Fibroblast of lung (primary cell): ENCODE data around the gene CFHR5. TPM values are rescaled to one million over a fixed set of nuclear protein-coding genes. Genes with fewer than 3 reads are reported as not detected.

ENCODE experiments used
- DNase-seq, 2 donors: peaks; one replicate each; pipeline versions ENCODE4 v3.0.0 to v3.0.0-alpha.2; 2010; ENCODE audit warnings: low read depth in 2 of 2
- H2AFZ ChIP-seq: 2 replicates; pipeline ENCODE4 v1.5.1; 2012; ENCODE audit warnings: low read length, control low read depth, inconsistent platforms
- H3K27ac ChIP-seq: 2 replicates; pipeline ENCODE4 v1.5.1; 2011; ENCODE audit warnings: low read length, control low read depth; ENCODE audit not compliant: insufficient read depth
- H3K27me3 ChIP-seq: 2 replicates; pipeline ENCODE4 v1.5.1; 2011; ENCODE audit warnings: mild to moderate bottlenecking, low read length; ENCODE audit not compliant: control insufficient read depth, insufficient read depth
- H3K36me3 ChIP-seq: 2 replicates; pipeline ENCODE4 v1.5.1; 2011; ENCODE audit warnings: low read length; ENCODE audit not compliant: control insufficient read depth, insufficient read depth
- H3K4me1 ChIP-seq: 2 replicates; pipeline ENCODE4 v1.5.1; 2011; ENCODE audit warnings: low read length; ENCODE audit not compliant: control insufficient read depth, insufficient read depth; ENCODE audit errors: extremely low read depth
- H3K4me2 ChIP-seq: 2 replicates; pipeline ENCODE4 v1.5.1; 2011; ENCODE audit warnings: low read length, control low read depth; ENCODE audit not compliant: insufficient read depth; ENCODE audit errors: extremely low read depth
- H3K4me3 ChIP-seq, 4 experiments: fragments of 200-600 bp in 1 of 4; sonication (generic) in 1 of 4; replicated peaks in 1 of 4; 2 replicates each; pipeline ENCODE4 v1.5.1; 2011 to 2016; ENCODE audit warnings: low read length in 4 of 4, low read depth in 3 of 4, mild to moderate bottlenecking in 3 of 4, control low read depth in 2 of 4, inconsistent platforms in 1 of 4, mixed read lengths in 1 of 4; ENCODE audit not compliant: insufficient read depth in 1 of 4; ENCODE audit errors: control extremely low read depth in 1 of 4
- H3K79me2 ChIP-seq: 2 replicates; pipeline ENCODE4 v1.5.1; 2012; ENCODE audit warnings: mild to moderate bottlenecking, low read length, inconsistent platforms; ENCODE audit not compliant: control insufficient read depth, insufficient read depth
- H3K9ac ChIP-seq: 2 replicates; pipeline ENCODE4 v1.5.1; 2011; ENCODE audit warnings: mild to moderate bottlenecking, low read length, control low read depth; ENCODE audit not compliant: insufficient read depth
- H3K9me3 ChIP-seq: 2 replicates; pipeline ENCODE4 v1.5.1; 2012; ENCODE audit warnings: low read depth, low read length; ENCODE audit not compliant: control insufficient read depth, insufficient read depth
- H4K20me1 ChIP-seq: 2 replicates; pipeline ENCODE4 v1.5.1; 2011; ENCODE audit warnings: low read length; ENCODE audit not compliant: control insufficient read depth, insufficient read depth; ENCODE audit errors: extremely low read depth
- EZH2 ChIP-seq: IDR thresholded peaks from 2 replicates; pipeline ENCODE4 v1.5.1; 2012; ENCODE audit warnings: low read length, control low read depth, mild to moderate bottlenecking; ENCODE audit errors: missing control alignments
- polyA plus RNA-seq, 2 donors: library from polyadenylated mRNA; depleted of rRNA in 1 of 2; stranded (reverse) in 1 of 2; unstranded in 1 of 2; fragments of >200 nt; gene quantifications; 2 replicates each; pipeline ENCODE4 v1.2.1, GENCODE V29; 2011 to 2012; ENCODE audit warnings: missing spikeins in 1 of 2
- total RNA-seq: library from RNA; depleted of rRNA; stranded (reverse); fragments of >200 nt; gene quantifications from 2 replicates; pipeline ENCODE4 v1.2.1, GENCODE V29; 2014
- TF ChIP-seq, protein P1 (sequence below), 2 donors: IDR thresholded peaks in 1 of 2; conservative IDR thresholded peaks in 1 of 2; 1 replicate in 1 of 2; 2 replicates in 1 of 2; pipeline ENCODE4 v1.5.1; 2011 to 2012; ENCODE audit warnings: low read length in 2 of 2, control low read depth in 1 of 2, inconsistent platforms in 1 of 2, low read depth in 1 of 2, mild to moderate bottlenecking in 1 of 2

The CFHR5 gene
- total and polyA plus RNA-seq, 2 donors (not counting 1 experiment from before 2014, with no cell fraction given) = not detected

DNA sequence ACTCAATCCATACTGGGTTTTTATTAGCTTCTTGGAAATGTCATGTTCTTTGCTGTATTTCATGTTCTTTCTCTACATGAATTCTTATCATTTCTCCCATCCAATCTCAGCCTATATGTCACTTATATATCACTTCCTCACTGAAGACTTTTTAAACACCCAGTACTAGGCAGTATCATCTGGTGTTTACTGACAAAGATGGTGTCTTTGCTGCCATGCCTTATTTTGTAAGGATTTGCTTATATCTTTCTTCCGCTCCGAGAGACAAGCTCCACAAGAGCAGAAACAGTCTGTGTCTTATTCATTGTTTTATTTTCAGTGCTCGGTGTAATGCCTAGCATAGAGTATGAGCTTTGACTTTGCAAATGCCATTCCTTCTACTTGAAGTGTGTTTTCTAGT lies 59.5 kb downstream of the CFHR5 start:
- Histone ChIP-seq H3K4me2 (no peak overlapping the region), H3K4me3 (no peak overlapping the region), H3K9ac (no peak overlapping the region), H3K4me1 (no peaks in the 10 kb centered on the region), H3K27ac (no peak overlapping the region), H3K79me2 (no peaks in the 10 kb centered on the region), H2AFZ (peak overlapping the region; percentile 37), H4K20me1 (no peaks in the 10 kb centered on the region), H3K36me3 (no peaks in the 10 kb centered on the region), H3K9me3 (no peaks in the 10 kb centered on the region), H3K27me3 (no peaks in the 10 kb centered on the region)
- TF ChIP-seq, protein P1, sequence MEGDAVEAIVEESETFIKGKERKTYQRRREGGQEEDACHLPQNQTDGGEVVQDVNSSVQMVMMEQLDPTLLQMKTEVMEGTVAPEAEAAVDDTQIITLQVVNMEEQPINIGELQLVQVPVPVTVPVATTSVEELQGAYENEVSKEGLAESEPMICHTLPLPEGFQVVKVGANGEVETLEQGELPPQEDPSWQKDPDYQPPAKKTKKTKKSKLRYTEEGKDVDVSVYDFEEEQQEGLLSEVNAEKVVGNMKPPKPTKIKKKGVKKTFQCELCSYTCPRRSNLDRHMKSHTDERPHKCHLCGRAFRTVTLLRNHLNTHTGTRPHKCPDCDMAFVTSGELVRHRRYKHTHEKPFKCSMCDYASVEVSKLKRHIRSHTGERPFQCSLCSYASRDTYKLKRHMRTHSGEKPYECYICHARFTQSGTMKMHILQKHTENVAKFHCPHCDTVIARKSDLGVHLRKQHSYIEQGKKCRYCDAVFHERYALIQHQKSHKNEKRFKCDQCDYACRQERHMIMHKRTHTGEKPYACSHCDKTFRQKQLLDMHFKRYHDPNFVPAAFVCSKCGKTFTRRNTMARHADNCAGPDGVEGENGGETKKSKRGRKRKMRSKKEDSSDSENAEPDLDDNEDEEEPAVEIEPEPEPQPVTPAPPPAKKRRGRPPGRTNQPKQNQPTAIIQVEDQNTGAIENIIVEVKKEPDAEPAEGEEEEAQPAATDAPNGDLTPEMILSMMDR (conservative IDR thresholded peaks at IDR 0.05 in 1 of 2, IDR thresholded peaks at IDR 0.05 in 1 of 2; ENCODE audit: low read depth in 1 of 2, low read length in 2 of 2) = no peak
- no peak for TF ChIP-seq EZH2
- DNase-seq = no peak

- H3K27ac ChIP-seq = no peak overlapping the region
- H2AFZ ChIP-seq = peak overlapping the region; percentile 3
- H4K20me1 ChIP-seq = no peaks in the 10 kb centered on the region
- H3K4me1 ChIP-seq = no peaks in the 10 kb centered on the region
- TF ChIP-seq EZH2 = no peak
- TF ChIP-seq, protein P1 (conservative IDR thresholded peaks at IDR 0.05 in 1 of 2, IDR thresholded peaks at IDR 0.05 in 1 of 2; ENCODE audit: low read depth in 1 of 2, low read length in 2 of 2) = no peak
- no peak for DNase-seq
- no peak overlapping the region for H3K4me3 ChIP-seq
- H3K9me3 ChIP-seq = no peaks in the 10 kb centered on the region
- H3K79me2 ChIP-seq = no peaks in the 10 kb centered on the region
- no peaks in the 10 kb centered on the region for H3K27me3 ChIP-seq
- H3K9ac ChIP-seq = no peak overlapping the region
- no peak overlapping the region for H3K4me2 ChIP-seq
- H3K36me3 ChIP-seq = no peaks in the 10 kb centered on the region
Observed at GRCh38 chr1:197041486-197042353, 64.4 kb downstream of the CFHR5 start.

- no peaks in the 10 kb centered on the region for H3K9me3 ChIP-seq
- no peak for TF ChIP-seq EZH2
- TF ChIP-seq, protein P1 (conservative IDR thresholded peaks at IDR 0.05 in 1 of 2, IDR thresholded peaks at IDR 0.05 in 1 of 2; ENCODE audit: low read depth in 1 of 2, low read length in 2 of 2) = no peak
- H3K27ac ChIP-seq = no peak overlapping the region
- H3K4me2 ChIP-seq = no peak overlapping the region
- DNase-seq = no peak
- no peak overlapping the region for H3K4me3 ChIP-seq
- H3K36me3 ChIP-seq = no peaks in the 10 kb centered on the region
- no peaks in the 10 kb centered on the region for H4K20me1 ChIP-seq
- no peaks in the 10 kb centered on the region for H3K27me3 ChIP-seq
- H3K4me1 ChIP-seq = no peaks in the 10 kb centered on the region
- no peaks in the 10 kb centered on the region for H3K79me2 ChIP-seq
- H3K9ac ChIP-seq = no peak overlapping the region
- no peak overlapping the region for H2AFZ ChIP-seq
Observed at GRCh38 chr1:197042676-197043341, 65.5 kb downstream of the CFHR5 start.
